HG03045 (cell line): Measurements from ENCODE around the gene TMEM129.
A peak's percentile ranks its signal among the peaks of the same experiment; 100 is the strongest.
"Not testable (repeated sequence)": the region's sequence is repeated elsewhere in the genome, so short reads cannot be mapped to it uniquely, and the experiment has no call there.

Experiments
- ATAC-seq: cut with Tn5 transposase; IDR thresholded peaks from one replicate; pipeline ENCODE4 v1.9.1; 2021; ENCODE audit warnings: mild to moderate bottlenecking, moderate library complexity; ENCODE audit not compliant: unreplicated experiment

Gene TMEM129

DNA sequence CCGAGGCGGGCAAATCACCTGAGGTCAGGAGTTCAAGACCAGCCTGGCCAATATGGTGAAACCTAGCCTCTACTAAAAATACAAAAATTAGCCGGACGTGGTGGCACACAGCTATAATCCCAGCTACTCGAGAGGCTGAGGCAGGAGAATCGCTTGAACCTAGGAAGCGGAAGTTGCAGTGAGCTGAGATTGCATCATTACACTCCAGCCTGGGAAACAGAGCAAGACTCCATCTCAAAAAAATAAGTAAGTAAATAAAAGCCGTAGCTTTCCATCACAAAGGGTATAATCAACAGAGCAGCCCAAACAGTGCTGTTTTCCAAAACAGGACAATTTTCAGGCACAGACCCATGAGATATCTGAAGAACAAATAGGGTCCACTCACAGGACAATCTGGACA is 19.5 kb downstream of the TMEM129 start:
- ATAC-seq: not testable (repeated sequence)

DNA sequence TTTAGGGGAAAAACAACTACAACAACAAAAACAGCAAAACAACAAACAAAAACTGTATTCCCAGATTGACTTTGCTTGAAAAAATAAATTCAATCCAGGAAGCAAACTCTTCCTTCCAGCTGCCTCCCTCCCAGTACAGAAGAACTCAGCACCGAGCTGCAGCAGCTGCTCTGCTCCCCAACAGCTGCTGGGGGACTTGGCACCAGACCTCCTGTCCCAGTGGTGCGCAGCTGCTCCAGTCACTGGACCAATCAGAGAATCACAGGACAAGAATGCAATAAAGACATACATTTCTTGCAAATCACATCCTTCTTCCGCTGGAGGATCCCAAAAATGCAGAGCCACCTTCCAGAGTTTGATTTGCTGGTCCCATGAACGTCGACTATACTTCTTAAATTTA is 25.2 kb downstream of the TMEM129 start:
- ATAC-seq: no peak

DNA sequence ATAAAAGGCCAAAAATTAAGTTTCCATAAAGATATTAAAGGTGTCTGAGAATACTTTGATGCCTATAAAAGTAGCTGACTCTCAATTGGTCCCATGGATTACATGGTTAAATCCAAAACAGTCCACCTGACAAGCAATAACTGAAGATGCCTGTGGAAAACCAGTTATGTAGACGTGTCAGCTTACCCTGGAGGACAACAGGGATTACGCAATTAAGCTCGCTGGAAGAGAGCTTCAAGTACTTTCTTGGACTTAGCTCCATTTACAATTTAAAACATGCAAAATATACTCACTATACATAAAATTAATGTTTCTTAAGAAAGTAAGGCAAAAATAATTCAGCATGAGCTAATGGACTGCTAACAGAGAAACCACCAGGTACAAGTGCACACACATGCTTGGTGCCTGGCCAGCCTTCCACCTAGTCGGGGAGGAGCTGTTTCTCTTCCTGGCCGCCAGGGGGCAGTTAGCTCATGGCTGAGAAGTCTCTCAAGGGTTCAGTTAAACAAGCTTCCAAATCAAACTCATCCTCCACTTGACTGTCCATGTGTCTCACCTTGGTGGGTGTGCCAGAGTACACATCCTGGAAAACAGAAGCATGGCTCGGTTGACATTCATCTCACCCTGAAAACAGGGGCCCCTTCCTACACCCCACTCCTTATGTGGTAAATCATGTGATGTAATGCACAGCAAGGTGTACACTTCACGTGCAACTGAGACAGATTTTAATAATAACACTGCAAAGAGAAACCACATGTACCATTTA is 27.8 kb downstream of the TMEM129 start:
- ATAC-seq: no peak

DNA sequence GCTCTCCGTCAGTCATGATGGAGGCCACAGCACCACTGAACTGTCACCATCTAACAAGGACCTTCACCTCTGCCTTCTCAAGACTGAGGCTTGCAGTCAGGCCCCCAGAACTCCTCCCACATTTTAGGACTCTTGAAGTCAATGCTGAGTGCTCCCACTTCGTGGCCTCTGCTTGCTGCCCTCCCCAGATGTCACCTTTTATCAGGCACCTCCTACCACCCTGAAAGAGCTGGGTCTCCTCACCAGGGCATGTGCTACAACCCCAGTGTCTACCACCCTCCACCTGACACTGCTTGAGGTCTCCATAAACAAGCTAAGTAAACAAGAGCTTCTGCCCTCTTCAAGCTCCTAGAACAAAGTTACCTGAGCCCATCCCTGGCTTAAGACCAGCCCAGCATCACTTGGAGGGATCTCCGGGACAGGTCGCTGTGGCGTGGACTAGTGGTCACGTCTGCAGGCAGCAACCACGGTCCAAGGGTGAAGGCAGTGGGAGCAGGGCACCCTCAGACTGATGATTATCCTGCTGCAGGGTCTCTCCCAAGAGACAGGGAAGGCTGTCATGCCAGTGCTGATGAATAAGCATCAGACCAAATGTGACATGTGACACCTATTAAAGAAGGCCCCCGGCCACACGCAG is 29.3 kb downstream of the TMEM129 start:
- ATAC-seq: no peak

DNA sequence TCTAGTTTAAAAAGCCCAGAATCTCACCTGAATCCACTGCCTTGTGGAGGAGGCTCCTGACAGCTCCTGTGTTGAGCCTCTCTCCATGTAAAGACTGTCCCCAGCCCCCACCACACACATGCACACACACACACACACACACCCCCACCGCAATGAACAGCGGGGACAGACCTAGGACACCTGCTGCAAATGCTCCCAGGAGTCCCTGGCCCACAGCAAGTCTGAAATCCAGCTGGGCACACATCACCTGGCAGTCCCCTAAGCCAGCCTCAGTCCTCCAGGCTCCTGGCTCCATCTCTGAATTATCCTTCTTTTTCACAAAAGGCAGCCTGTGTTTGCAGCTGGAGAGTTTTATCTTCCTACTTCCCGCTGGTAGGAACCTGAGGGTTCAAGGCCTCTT is 30.4 kb downstream of the TMEM129 start:
- no peak for ATAC-seq

DNA sequence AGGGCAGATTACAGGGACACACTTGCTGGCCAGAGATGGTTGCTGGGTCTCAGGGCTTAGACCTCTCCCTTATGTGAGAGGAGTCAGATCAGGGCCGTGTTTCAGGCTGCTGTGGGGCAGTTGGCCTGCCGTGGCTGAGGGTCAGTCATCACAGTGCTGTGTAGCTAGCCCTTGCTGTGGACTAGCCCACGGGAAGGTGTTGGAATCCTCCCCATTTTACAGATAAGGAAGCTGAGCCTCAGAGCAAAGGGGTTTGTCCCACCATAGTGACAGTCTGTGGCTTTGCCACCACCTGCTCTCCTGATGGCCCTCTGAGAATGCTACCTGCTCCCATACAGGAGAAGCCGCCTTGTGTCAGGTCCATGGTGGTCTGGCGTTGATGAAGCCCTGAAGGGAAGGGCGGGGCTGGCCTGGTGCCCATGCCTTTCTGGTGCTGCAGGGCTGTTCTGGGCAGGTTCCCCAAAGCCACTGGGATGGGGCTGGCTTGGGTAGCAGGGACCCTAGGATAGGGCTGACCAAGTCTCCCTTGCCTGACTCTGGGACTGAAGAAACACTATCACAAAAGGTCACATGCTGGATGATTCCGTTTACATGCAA is 34.6 kb downstream of the TMEM129 start:
- ATAC-seq: no peak

DNA sequence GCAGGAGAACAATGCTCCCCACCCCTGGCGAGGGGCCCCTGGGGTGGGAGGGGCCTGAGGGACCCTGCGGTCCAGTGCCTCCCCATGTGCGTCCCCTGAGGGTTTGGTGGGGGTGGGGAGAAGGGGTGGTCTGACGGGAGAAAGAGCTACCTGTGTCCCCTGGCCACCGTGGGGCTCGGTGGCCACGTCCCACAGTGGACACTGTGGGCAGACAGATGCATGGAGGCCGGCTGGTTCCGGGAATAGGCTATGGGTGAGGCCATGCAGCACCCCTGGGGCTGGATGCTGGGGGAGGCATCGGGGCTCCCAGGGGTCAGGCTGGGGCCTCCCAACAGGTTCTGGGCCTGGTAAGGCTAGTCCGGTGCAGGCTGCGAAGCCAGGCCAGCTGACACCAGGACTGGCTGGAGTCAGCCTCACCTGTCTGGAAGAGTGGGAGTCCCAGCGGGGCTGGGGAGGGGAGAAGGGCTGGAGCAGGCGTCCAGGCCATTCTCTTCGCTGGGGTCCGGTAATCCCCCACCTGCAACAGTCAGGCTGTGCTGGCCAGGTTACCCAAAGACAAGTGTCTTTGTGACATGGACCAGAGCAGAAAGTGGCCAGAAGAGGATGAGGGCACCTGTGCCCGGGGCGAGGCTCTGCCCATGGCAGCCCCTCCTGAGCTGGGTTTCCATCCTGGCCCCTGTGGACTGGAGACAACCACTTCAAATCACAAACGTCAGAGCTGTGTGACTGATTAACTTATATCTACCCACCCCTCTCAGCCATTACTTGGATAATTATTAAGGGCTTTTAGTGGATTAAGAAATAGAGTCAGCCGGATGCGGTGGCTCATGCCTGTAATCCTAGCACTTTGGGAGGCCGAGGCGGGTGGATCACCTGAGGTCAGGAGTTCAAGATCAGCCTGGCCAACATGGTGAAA is 35.6 kb downstream of the TMEM129 start:
- no peak for ATAC-seq

DNA sequence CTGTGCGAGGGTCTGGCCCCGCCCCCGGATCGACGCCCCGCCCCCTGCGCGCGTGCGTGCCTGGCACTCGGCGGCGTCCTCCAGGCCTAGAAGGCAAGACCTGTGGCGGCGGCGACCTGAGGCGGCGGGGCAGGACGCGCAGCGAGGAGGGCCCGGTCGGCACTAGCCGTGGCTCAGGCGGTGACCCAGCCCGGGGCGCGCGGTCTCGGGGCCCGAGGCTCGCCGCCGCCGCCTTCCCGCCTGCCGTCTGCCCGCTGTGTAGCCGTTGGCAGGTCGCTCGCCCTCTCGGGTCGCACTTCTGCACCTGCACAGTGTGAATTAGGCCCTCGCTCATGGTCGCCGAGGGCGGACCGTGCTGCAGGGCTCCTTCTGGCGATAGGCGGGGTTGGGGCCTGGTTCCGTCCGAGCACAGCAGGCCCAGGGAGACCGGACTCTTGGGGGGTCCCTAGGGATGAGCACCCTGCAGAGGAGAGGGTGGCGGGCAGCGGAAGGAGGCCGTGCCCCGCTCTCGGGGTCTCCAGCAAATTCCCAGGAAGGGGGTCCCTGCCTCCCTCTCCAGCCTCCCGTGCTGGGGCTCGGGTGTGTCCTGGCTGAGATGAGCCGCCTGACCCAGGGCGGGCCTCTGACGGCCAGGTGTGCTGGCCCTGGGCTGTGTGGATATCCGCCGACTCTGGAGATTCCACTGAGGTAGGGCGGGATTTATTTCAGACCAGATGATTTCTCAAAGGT is 36.5 kb downstream of the TMEM129 start:
- ATAC-seq: no peak

DNA sequence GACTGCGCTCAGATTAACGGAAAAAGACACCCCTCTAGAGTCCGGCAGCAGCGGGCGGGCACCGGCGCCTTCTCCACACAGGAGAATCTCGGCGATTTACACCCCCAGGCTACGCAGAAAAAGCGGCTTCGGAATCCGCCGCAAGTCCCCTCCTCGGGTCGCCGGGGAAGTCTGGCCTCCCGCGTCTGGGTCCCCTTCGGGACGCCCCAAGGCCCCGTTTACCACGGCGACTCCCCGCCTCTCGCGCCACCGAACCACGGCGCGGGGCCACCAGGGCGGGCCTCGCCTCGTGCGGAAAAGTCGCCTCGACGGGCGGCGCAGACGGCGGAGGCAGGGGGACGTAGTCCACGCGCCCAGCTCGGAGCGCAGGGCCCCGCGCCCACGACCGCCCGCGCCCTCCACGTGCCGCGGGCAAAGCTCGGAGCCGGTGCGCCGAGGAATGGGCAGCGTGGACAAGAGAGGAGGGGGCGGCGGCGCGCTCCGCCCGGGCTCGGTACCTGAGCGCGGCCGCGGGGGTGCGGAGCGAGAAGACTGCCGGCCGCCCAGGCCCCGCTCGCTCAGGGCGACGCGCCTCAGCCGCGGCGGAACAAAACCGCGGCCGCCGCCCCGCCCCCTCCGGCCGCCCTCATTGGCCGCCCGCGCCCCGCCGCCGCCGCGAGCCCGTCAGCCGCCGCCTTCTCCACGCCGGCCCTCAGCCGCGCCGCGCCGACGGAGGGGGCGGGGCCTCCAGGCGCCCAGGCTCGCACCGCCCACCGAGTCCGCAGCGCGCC is 37.2 kb downstream of the TMEM129 start, which contains the start of gene FAM53A:
FAM53A (minus strand) TSS at position 578 of the 770 bp plus-strand sequence. CDS start 15,572 bp downstream, outside the sequence.
- peak; percentile 86 for ATAC-seq

DNA sequence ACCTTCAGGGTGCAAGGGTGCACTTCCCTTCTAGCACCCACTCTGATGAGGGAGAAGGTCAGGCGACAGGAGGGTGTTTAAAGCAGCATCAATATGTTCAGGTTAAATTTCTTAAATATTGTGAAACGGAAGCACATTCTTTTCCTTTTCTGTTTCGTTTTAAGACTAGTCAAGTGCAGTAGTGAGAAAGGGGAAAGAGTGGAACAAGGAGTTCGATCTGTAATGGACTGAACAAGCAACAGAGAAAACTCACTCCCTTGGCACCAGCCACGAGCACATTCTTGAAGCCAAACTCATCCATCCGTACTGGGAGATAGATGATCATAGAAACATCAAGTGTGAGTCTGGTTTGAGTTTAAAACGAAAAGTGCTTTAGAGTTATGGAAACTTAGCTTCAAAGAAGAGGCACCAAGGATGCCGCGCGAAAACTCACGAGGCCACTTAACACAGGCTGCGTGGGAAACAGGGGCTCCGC is 37.8 kb downstream of the TMEM129 start:
- ATAC-seq: no peak

DNA sequence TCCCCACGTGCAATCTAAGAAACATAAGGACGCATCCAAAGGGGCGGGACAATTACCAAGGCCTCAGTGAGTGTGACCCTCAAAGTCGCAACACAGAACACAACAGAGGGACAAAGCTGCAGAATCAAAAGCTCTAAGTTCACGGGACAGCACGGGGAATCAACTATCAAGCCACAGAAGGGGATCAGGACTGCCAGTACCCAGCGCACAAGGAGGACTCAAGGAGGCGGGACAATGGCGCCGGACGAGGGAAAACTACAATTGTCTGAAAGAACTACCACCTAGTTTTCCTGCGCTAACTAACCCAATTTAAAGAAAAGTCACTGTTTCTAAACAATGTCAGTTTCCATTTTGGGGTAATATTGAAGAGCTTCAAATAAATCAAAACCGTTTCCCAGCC is 38.3 kb downstream of the TMEM129 start:
- ATAC-seq: no peak

DNA sequence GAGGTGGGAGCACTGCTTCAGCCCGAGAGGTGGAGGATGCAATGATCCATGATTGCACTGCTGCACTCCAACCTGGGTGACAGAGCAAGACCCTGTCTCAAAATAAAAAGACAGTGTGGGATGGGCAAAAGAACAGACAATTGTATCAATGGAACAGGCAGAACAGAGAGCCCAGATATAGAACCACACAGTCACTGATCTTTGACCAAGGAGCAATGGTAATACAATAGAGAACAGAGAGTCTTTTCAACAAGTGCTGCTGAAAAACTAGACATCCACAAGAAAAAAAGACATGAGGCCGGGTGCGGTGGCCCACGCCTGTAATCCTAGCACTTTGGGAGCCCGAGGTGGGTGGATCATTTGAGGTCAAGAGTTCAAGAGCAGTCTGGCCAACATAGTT is 42.9 kb downstream of the TMEM129 start:
- ATAC-seq: no peak

DNA sequence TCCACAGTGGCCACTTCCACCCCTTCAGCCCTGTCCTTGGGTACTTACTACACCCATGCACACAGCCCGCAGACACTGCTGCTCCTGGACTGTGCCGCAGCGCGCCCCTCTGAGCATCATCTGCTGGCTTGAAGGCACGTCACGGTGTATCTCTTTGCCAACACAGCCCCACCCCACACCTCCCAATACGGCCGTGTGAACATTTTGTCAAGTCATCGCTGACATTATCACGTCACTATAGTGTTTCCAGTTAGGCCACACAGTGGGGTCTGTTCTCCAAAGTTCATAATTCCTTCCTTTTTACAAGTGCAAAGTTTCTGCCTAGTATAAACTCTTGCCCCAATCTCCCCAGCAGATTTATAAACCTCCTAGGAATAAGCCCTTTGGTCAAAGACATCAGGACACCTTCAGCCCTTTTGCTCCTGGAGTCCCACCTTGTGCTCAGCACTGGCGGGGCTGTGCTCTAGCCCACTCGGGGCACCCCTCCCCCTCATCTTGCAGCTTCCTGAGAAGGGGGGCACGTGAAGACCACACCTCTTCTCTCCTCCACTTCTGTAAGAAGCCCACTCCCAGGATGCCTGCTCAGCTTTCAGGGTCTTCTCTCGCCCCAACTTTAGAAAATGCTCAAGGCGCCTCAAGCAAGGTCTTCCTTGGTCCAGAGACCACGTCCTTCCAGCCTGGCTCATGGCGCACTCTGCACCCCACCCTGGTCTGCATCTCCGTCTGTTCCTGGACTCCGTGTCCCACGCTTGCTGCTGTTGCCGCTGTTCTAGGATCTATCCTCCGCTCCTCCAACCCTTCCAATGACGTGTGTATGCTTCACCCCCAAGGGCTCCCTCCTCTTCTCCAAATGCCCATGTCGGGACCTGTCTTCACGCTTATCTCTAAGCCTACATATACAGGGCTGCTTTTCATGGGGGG is 44.3 kb downstream of the TMEM129 start:
- no peak for ATAC-seq

DNA sequence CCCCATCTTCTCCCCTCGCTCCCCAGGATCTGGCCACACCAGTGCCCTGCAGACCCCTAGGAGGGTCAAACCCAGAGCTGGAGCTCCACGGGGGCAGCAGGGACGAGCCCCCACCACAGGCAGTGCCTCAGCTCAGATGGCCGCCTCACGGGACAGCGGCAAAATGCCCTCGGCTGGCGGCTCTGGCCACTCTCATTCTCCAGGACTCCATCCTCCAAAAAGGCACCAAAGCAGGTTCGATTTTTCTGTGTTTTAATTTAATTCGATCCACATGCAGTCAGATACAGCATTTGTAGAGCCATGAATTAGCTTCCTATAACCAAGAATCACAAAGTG is 45.4 kb downstream of the TMEM129 start:
- no peak for ATAC-seq

DNA sequence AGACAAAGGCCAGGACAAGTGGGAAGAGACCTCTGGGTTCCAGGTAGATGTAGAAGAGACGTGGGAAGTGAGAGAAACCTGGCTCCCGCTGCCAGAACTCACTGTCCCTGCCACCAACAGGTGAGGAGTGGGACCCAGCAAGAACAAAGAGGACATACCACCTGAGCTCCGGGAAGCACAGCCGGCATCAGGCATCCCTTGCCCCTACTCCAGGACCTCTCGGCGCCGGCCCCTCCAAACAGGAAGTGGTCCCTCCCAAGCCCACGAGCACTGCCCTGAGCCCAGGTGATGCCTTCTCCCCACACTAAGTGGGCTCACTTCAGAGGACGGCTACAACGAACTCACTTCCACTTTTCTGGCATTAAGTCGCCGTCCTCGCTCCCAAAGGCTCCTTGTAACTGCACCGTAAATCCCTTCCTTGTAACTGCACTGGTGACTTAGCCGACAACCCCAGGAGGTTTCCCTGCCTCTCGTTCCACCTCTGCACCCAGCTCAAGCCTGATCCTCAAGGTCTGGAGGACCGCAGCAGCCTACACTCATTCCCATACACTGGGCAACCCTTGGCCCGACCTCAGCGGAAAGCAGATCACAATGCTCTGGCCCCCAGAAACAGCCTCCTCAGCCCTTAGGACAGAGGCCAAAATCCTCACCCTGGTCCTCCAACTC is 45.9 kb downstream of the TMEM129 start:
- ATAC-seq: no peak

DNA sequence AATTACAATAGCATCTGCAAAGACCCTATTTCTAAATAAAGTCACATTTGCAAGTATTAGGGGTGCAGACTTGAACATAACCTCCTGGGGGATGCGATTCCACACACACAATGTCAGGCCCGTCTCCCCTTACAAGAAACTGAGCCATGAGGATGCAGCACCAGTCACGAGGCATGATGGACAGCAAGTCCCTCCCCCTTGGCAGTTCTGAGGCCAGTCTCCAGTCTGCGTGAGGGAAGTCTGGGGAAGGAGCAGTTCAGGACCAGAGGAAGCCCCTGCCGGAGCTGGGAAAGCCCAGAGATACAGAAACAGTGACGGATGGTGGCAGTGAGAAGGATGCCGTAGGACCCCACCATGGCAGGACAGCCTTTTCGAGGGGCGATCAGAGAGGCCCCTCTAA is 46.4 kb downstream of the TMEM129 start:
- no peak for ATAC-seq

DNA sequence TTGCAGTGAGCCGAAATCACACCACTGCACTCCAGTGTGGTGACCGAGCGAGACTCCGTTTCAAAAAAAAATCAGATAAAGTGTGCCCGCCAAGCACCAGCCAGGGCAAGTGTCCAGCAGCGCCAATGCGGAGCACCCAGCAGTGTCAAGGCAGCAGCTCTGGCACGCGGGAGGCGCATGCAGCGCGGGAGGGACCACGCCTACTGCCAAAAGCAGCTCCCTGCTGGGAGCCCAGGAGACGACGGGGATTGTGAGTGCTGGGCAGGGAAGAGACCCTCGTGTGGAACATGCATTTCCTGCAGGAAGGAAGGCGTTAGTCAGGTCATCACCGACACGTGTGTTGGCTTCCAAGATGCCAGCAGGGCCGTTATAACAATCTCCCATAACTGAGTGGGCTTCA is 47.5 kb downstream of the TMEM129 start:
- ATAC-seq: no peak

DNA sequence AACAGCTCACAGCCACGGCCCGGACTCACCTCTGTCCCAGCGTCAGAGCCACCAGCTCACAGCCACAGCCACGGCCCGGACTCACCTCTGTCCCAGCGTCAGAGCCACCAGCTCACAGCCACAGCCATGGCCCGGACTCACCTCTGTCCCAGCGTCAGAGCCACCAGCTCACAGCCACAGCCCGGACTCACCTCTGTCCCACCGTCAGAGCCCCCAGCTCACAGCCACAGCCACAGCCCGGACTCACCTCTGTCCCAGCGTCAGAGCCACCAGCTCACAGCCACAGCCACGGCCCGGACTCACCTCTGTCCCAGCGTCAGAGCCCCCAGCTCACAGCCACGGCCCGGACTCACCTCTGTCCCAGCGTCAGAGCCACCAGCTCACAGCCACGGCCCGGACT is 50.1 kb downstream of the TMEM129 start:
- not testable (repeated sequence) for ATAC-seq
